Osteoblast (primary cell): Measurements from ENCODE around the gene PRMT3. TPM values are rescaled to one million over a fixed set of nuclear protein-coding genes. Genes with fewer than 3 reads are reported as not detected.

Experiments
- DNase-seq: peaks from one replicate; pipeline ENCODE4 v3.0.0; 2011; ENCODE audit warnings: low spot score, mixed read lengths; ENCODE audit not compliant: insufficient read length; ENCODE audit errors: missing footprints
- H2AFZ ChIP-seq: 2 replicates; pipeline ENCODE4 v1.6.0; 2011; ENCODE audit warnings: mild to moderate bottlenecking, low read length
- H3K27ac ChIP-seq: 2 replicates; pipeline ENCODE4 v1.5.1; 2011; ENCODE audit warnings: mild to moderate bottlenecking, low read depth, low read length, moderate library complexity
- H3K27me3 ChIP-seq: 2 replicates; pipeline ENCODE4 v1.6.0; 2012; ENCODE audit warnings: mild to moderate bottlenecking, control low read depth, inconsistent platforms, low read length, moderate library complexity; ENCODE audit not compliant: insufficient read depth
- H3K36me3 ChIP-seq: 2 replicates; pipeline ENCODE4 v1.5.1; 2011; ENCODE audit warnings: mild to moderate bottlenecking, low read length, control low read depth, moderate library complexity; ENCODE audit not compliant: insufficient read depth
- H3K4me1 ChIP-seq: 2 replicates; pipeline ENCODE4 v1.5.1; 2011; ENCODE audit warnings: mild to moderate bottlenecking, low read length, control low read depth, moderate library complexity; ENCODE audit not compliant: insufficient read depth
- H3K4me2 ChIP-seq: 2 replicates; pipeline ENCODE4 v1.6.0; 2011; ENCODE audit warnings: mild to moderate bottlenecking, low read length; ENCODE audit not compliant: insufficient read depth
- H3K4me3 ChIP-seq: fragments of 200-600 bp; sonication (generic); 3 replicates; pipeline ENCODE4 v1.5.1; 2012; ENCODE audit warnings: mild to moderate bottlenecking, low read length, inconsistent platforms; ENCODE audit not compliant: insufficient read depth
- H3K79me2 ChIP-seq: 2 replicates; pipeline ENCODE4 v1.6.0; 2012; ENCODE audit warnings: mild to moderate bottlenecking, low read length, control low read depth, inconsistent platforms; ENCODE audit not compliant: insufficient read depth
- H3K9me3 ChIP-seq: 2 replicates; pipeline ENCODE4 v1.5.1; 2011; ENCODE audit warnings: low read depth, low read length, control low read depth
- H4K20me1 ChIP-seq: 2 replicates; pipeline ENCODE4 v1.6.0; 2012; ENCODE audit warnings: mild to moderate bottlenecking, low read length, control low read depth; ENCODE audit not compliant: insufficient read depth
- CTCF ChIP-seq: IDR thresholded peaks from 2 replicates; pipeline ENCODE4 v1.5.1; 2011; ENCODE audit warnings: mild to moderate bottlenecking, low read depth, low read length, moderate library complexity; ENCODE audit errors: extremely low read depth
- total RNA-seq: library from RNA; depleted of rRNA; stranded (reverse); fragments of >200 nt; gene quantifications from 2 replicates; pipeline ENCODE4 v1.2.3, GENCODE V29; 2012

The PRMT3 gene
- total RNA-seq, 1 donor: 20.6 TPM

GRCh38 chr11:20457934-20458680 lies 70.6 kb downstream of the PRMT3 start:
- H3K4me2 ChIP-seq: no peak overlapping the region
- H3K4me3 ChIP-seq: no peak overlapping the region
- no peak overlapping the region for H2AFZ ChIP-seq
- H3K36me3 ChIP-seq: no peaks in the 10 kb centered on the region
- no peaks in the 10 kb centered on the region for H3K79me2 ChIP-seq
- no peak overlapping the region for H3K27ac ChIP-seq
- no peak for TF ChIP-seq CTCF
- no peak for DNase-seq
- H4K20me1 ChIP-seq: no peaks in the 10 kb centered on the region
- H3K4me1 ChIP-seq: no peaks in the 10 kb centered on the region
- H3K9me3 ChIP-seq: no peaks in the 10 kb centered on the region
- no peaks in the 10 kb centered on the region for H3K27me3 ChIP-seq

DNA sequence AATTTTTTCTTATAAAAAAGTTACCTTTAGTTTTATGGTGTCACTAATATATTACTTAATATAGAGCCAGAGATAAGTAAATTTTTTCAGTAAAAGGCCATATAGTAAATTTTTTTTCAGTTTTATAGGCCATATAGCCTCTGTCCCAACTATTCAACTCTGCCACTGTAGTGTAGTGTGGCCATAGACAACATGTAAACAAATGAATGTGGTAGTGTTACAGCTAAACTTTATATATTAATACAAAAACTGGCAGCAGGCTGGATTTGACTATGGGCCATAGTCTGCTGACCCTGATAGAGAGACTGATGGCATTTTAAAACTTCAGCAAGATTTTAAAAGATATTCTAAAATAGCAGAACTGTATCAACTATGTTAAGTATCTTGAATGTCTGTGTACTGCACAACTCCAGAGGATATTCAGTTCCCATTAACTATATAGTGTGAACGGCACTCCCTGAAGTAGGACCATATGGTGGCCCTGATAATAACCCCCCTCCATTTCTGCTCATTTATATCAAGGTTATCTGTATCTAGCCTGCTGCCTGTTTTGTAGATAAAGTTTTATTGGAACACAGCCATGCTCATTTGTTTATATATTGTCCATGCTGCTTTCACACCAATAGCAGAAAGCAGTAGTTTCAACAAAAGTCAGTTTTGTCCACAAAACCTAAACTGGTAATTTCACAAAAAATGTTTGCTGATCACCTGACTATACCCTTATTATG lies 71.6 kb downstream of the PRMT3 start:
- Histone ChIP-seq H3K27me3 (no peaks in the 10 kb centered on the region), H3K79me2 (no peaks in the 10 kb centered on the region), H3K4me2 (no peak overlapping the region), H3K36me3 (no peaks in the 10 kb centered on the region), H4K20me1 (no peaks in the 10 kb centered on the region), H3K4me3 (no peak overlapping the region), H3K4me1 (no peaks in the 10 kb centered on the region), H3K9me3 (no peaks in the 10 kb centered on the region), H2AFZ (no peak overlapping the region), H3K27ac (no peak overlapping the region)
- no peak for TF ChIP-seq CTCF
- no peak for DNase-seq

GRCh38 chr11:20459865-20460264 lies 72.3 kb downstream of the PRMT3 start:
- Histone ChIP-seq H3K4me3 (no peak overlapping the region), H3K79me2 (no peaks in the 10 kb centered on the region), H3K27me3 (no peaks in the 10 kb centered on the region), H3K36me3 (no peaks in the 10 kb centered on the region), H3K4me1 (no peaks in the 10 kb centered on the region), H3K4me2 (no peak overlapping the region), H3K9me3 (no peaks in the 10 kb centered on the region), H4K20me1 (no peaks in the 10 kb centered on the region), H2AFZ (no peak overlapping the region), H3K27ac (no peak overlapping the region)
- no peak for DNase-seq
- no peak for TF ChIP-seq CTCF

GRCh38 chr11:20464518-20464917 lies 77.0 kb downstream of the PRMT3 start:
- Histone ChIP-seq H3K36me3 (peaks cover 4% of the 10 kb centered on the region), H3K27ac (no peak overlapping the region), H2AFZ (no peak overlapping the region), H3K79me2 (no peaks in the 10 kb centered on the region), H3K27me3 (no peaks in the 10 kb centered on the region), H3K9me3 (no peaks in the 10 kb centered on the region), H3K4me2 (no peak overlapping the region), H3K4me3 (no peak overlapping the region), H4K20me1 (no peaks in the 10 kb centered on the region), H3K4me1 (no peaks in the 10 kb centered on the region)
- TF ChIP-seq CTCF: no peak
- no peak for DNase-seq
